ENCODE results near the gene NECTIN2.

DNA sequence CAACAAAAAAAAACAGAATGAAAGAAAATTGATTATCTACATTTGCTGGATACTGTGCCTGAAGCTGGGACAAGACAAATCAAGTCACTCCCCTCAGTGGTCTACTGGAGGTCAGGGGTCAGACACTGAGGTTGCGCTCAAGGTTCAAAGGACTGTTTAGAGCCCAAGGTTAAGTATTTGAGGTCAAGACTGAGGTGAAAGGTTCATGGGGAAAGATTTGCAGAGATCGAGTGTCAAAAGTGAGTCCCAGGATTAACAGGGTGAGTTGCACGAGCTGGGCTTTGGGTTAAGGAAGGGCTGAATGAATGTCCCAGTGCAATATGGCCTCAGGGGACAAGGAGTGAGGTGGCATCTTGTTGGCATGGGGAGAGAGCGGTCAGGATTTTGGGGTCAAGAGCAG is 41.6 kb downstream of the NECTIN2 start:
- TF ChIP-seq, protein P1, sequence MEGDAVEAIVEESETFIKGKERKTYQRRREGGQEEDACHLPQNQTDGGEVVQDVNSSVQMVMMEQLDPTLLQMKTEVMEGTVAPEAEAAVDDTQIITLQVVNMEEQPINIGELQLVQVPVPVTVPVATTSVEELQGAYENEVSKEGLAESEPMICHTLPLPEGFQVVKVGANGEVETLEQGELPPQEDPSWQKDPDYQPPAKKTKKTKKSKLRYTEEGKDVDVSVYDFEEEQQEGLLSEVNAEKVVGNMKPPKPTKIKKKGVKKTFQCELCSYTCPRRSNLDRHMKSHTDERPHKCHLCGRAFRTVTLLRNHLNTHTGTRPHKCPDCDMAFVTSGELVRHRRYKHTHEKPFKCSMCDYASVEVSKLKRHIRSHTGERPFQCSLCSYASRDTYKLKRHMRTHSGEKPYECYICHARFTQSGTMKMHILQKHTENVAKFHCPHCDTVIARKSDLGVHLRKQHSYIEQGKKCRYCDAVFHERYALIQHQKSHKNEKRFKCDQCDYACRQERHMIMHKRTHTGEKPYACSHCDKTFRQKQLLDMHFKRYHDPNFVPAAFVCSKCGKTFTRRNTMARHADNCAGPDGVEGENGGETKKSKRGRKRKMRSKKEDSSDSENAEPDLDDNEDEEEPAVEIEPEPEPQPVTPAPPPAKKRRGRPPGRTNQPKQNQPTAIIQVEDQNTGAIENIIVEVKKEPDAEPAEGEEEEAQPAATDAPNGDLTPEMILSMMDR (IDR thresholded peaks at IDR 0.05; ENCODE audit: insufficient read depth, low read depth, low read length) = no peak
- TF ChIP-seq EZH2 (IDR thresholded peaks at IDR 0.05; ENCODE audit: insufficient read depth, low read length) = no peak

Measured in astrocyte (in vitro differentiated cells and primary cell).